Endodermal cell (in vitro differentiated cells): ENCODE measurements around the gene ZNF592. TPM values are rescaled to one million over a fixed set of nuclear protein-coding genes. Genes with fewer than 3 reads are reported as not detected.

Experiments
- DNase-seq: peaks from one replicate; pipeline ENCODE4 v3.0.0-alpha.2; 2017
- H3K27ac ChIP-seq: 2 replicates; pipeline ENCODE4 v1.5.1; 2013; ENCODE audit warnings: mild to moderate bottlenecking, low read depth, low read length, moderate library complexity
- H3K27me3 ChIP-seq: 2 replicates; pipeline ENCODE4 v1.6.1; 2013; ENCODE audit warnings: mild to moderate bottlenecking, low read length, moderate library complexity; ENCODE audit not compliant: insufficient read depth, control insufficient read depth, poor library complexity, severe bottlenecking
- H3K36me3 ChIP-seq: 2 replicates; pipeline ENCODE4 v1.7.0; 2013; ENCODE audit warnings: mild to moderate bottlenecking, low read length, moderate library complexity; ENCODE audit not compliant: control insufficient read depth, insufficient read depth
- H3K4me1 ChIP-seq: one replicate; pipeline ENCODE4 v1.7.0; 2013; ENCODE audit warnings: low read length; ENCODE audit not compliant: control insufficient read depth, insufficient read depth
- H3K4me3 ChIP-seq: 2 replicates; pipeline ENCODE4 v1.5.1; 2013; ENCODE audit warnings: mild to moderate bottlenecking, low read length, moderate library complexity
- H3K9ac ChIP-seq: 2 replicates; pipeline ENCODE4 v1.6.1; 2013; ENCODE audit warnings: mild to moderate bottlenecking, low read length, moderate library complexity; ENCODE audit not compliant: poor library complexity, severe bottlenecking; ENCODE audit errors: extremely low read depth
- H3K9me3 ChIP-seq: 2 replicates; pipeline ENCODE4 v1.6.1; 2013; ENCODE audit warnings: mild to moderate bottlenecking, low read length, moderate library complexity; ENCODE audit not compliant: control insufficient read depth
- H3K27ac Mint-ChIP-seq: 2 replicates; pipeline ENCODE4 v1.8.0; 2020; ENCODE audit warnings: mixed read lengths
- H3K27me3 Mint-ChIP-seq: 2 replicates; pipeline ENCODE4 v1.8.0; 2021; ENCODE audit warnings: mild to moderate bottlenecking, mixed read lengths; ENCODE audit not compliant: insufficient read depth
- H3K36me3 Mint-ChIP-seq: 2 replicates; pipeline ENCODE4 v1.8.0; 2020; ENCODE audit warnings: low read depth, mixed read lengths
- H3K4me1 Mint-ChIP-seq: 2 replicates; pipeline ENCODE4 v1.8.0; 2020; ENCODE audit warnings: mixed read lengths
- H3K4me3 Mint-ChIP-seq: 2 replicates; pipeline ENCODE4 v1.8.0; 2020; ENCODE audit warnings: mild to moderate bottlenecking, moderate library complexity, mixed read lengths
- H3K9me3 Mint-ChIP-seq: 2 replicates; pipeline ENCODE4 v1.8.0; 2020; ENCODE audit warnings: mild to moderate bottlenecking, mixed read lengths
- WGBS, 2 experiments: methylation state at CpG; one replicate each; pipeline versions ENCODE4 v1.1.5 to v1.1.7; 2013; ENCODE audit warnings: missing lambda C conversion rate in 2 of 2, mixed read lengths in 1 of 2; ENCODE audit not compliant: insufficient coverage in 1 of 2, insufficient read length in 1 of 2; 5-methylcytosine and 5-hydroxymethylcytosine counted together
- total RNA-seq, 2 donors: library from RNA; stranded (reverse); fragmentation: NEBNext Ultra II Directional in 1 of 2; extraction: Animal tissue kit (Norgen Biotek cat#: 25700) in 1 of 2; gene quantifications; 2 replicates in 1 of 2; 3 replicates in 1 of 2; pipeline ENCODE4 v1.2.1, GENCODE V29; 2021
- TF ChIP-seq, protein P1 (sequence below): fragments of 200-600 bp; sonication (generic); conservative IDR thresholded peaks from 2 replicates; pipeline ENCODE4 v1.5.0; 2021; ENCODE audit warnings: antibody characterized with exemption, mild to moderate bottlenecking

ZNF592 gene
- total RNA-seq, 2 donors from 2014 or later: 33.3 to 35.2 TPM

DNA sequence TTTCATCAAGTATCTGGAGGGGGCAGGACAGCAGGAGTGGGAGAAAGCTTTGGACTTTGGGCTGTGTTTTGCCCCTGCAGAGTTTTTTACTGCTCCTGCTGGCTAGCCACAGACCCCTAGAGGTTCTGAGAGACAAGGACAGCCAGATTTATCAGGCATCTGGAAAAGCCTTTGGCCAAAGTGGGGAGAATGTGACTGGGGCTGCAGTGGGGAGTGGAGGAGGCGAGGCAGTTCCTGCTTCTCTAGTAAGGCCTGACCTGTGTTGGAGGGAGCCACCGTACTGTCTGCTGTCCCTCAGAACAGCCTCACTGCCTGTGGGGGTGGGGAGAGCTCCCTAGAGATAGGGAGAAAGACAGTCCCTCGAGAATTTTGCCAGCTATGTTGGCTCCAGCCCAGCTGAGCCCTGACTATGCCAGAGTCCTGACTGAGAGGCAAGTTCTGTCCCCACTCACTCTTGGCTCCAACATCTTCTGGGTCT, 70.9 kb downstream of the ZNF592 start:
- 83 to 90% methylated on average over 2 to 3 of the region's 3 CpGs for WGBS, 2 experiments
- Histone ChIP-seq H3K27me3 (no peaks in the 10 kb centered on the region), H3K4me1 (peaks cover 20% of the 10 kb centered on the region), H3K9me3 (no peaks in the 10 kb centered on the region), H3K9ac (peak overlapping the region; percentile 98), H3K36me3 (peaks cover 51% of the 10 kb centered on the region), H3K4me3 (peak overlapping the region; percentile 89), H3K27ac (peak overlapping the region; percentile 92)
- Mint-ChIP-seq H3K4me1 (peaks cover 39% of the 10 kb centered on the region), H3K36me3 (peaks cover 31% of the 10 kb centered on the region), H3K4me3 (peak overlapping the region; percentile 89), H3K9me3 (no peaks in the 10 kb centered on the region), H3K27me3 (no peaks in the 10 kb centered on the region), H3K27ac (peak overlapping the region; percentile 99)
- TF ChIP-seq, protein P1, sequence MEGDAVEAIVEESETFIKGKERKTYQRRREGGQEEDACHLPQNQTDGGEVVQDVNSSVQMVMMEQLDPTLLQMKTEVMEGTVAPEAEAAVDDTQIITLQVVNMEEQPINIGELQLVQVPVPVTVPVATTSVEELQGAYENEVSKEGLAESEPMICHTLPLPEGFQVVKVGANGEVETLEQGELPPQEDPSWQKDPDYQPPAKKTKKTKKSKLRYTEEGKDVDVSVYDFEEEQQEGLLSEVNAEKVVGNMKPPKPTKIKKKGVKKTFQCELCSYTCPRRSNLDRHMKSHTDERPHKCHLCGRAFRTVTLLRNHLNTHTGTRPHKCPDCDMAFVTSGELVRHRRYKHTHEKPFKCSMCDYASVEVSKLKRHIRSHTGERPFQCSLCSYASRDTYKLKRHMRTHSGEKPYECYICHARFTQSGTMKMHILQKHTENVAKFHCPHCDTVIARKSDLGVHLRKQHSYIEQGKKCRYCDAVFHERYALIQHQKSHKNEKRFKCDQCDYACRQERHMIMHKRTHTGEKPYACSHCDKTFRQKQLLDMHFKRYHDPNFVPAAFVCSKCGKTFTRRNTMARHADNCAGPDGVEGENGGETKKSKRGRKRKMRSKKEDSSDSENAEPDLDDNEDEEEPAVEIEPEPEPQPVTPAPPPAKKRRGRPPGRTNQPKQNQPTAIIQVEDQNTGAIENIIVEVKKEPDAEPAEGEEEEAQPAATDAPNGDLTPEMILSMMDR: peak; percentile 65
- DNase-seq: peak; percentile 67

GRCh38 chr15:84819791-84820190, 71.4 kb downstream of the ZNF592 start:
- no peak overlapping the region for H3K27ac ChIP-seq
- H3K4me1 ChIP-seq: peaks cover 20% of the 10 kb centered on the region
- WGBS, 2 experiments: 89 to 100% methylated on average over 1 to 2 of the region's 2 CpGs
- no peaks in the 10 kb centered on the region for H3K27me3 ChIP-seq
- Mint-ChIP-seq H3K9me3 (no peaks in the 10 kb centered on the region), H3K36me3 (peaks cover 35% of the 10 kb centered on the region), H3K4me1 (peaks cover 39% of the 10 kb centered on the region), H3K4me3 (peak overlapping the region; percentile 89), H3K27me3 (no peaks in the 10 kb centered on the region), H3K27ac (peak overlapping the region; percentile 99)
- no peak for DNase-seq
- H3K9me3 ChIP-seq: no peaks in the 10 kb centered on the region
- peaks cover 56% of the 10 kb centered on the region for H3K36me3 ChIP-seq
- peak overlapping the region; percentile 89 for H3K4me3 ChIP-seq
- TF ChIP-seq, protein P1: no peak
- peak overlapping the region; percentile 98 for H3K9ac ChIP-seq

DNA sequence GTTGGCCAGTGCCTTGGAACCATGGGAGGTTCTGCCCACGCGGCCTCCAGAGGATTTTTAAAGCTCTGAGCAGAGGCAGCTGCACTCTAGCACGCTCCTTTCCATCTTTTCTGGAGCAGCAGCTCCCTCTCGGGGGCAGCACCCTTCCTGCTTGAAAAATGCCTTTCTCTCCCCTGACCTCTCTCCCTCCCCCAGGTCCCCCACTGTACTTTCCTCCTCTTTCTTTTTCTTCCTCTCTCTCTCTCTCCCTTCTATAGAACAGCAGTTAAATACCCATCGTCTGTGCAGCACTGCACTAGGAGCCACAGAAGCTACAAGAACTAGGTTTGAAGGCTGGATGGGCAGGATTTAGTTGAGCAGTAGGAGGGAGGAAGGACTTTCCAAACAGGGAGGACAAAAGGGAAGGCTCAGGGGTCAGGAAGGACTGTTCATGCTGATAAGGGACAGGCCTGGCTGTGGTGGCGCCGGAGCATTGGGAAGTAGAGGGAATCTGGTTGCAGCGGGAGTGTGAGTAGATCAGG, 73.2 kb downstream of the ZNF592 start:
- H3K4me1 Mint-ChIP-seq: peaks cover 48% of the 10 kb centered on the region

More for the DNA sequence above, 73.2 kb downstream of the ZNF592 start:
- no peaks in the 10 kb centered on the region for H3K27me3 ChIP-seq
- H3K4me3 ChIP-seq: no peak overlapping the region
- peaks cover 69% of the 10 kb centered on the region for H3K36me3 ChIP-seq
- Mint-ChIP-seq H3K9me3 (no peaks in the 10 kb centered on the region), H3K36me3 (peaks cover 38% of the 10 kb centered on the region), H3K27ac (peak overlapping the region; percentile 52), H3K4me3 (no peak overlapping the region), H3K27me3 (no peaks in the 10 kb centered on the region)
- no peak overlapping the region for H3K27ac ChIP-seq
- TF ChIP-seq, protein P1: no peak
- no peak for DNase-seq
- H3K9ac ChIP-seq: no peak overlapping the region
- peaks cover 20% of the 10 kb centered on the region for H3K4me1 ChIP-seq
- 89 to 91% methylated on average over 7 to 8 of the region's 8 CpGs for WGBS, 2 experiments
- H3K9me3 ChIP-seq: no peaks in the 10 kb centered on the region
